ENCODE data around the gene CR2.
"Not testable (repeated sequence)": the region's sequence is repeated elsewhere in the genome, so short reads cannot be mapped to it uniquely, and the experiment has no call there.

Gene CR2

GRCh38 chr1:207516729-207517128 lies 62.6 kb downstream of the CR2 start:
- DNase-seq: no peak

DNA sequence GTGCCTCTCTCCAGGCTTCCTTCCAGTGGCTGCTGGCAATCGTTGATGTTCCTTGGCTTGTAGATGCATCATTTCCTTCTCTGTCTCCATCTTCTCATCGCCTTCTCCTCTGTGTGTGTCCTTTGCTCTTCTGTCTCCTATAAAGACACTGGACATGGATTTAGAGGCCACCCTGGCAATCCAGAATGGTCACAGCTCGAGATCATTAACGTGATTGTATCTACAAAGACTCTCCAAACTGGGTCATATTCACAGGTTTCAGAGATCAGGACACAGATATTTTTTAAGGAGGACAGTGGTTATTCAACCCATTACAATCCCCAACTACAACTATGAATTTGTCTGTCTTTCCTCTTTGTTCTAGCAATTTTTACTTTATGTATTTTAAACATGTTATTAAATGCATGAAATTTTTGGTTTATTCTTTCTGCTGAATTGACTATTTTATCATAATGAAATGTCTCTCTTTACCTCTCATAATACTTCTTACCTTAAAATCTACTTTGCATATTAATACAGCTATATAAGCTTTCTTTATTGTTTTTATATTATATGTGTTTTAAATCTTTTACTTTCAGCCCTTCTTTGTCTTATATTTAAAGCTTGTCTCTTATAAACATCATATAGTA lies 64.6 kb downstream of the CR2 start:
- DNase-seq: no peak

DNA sequence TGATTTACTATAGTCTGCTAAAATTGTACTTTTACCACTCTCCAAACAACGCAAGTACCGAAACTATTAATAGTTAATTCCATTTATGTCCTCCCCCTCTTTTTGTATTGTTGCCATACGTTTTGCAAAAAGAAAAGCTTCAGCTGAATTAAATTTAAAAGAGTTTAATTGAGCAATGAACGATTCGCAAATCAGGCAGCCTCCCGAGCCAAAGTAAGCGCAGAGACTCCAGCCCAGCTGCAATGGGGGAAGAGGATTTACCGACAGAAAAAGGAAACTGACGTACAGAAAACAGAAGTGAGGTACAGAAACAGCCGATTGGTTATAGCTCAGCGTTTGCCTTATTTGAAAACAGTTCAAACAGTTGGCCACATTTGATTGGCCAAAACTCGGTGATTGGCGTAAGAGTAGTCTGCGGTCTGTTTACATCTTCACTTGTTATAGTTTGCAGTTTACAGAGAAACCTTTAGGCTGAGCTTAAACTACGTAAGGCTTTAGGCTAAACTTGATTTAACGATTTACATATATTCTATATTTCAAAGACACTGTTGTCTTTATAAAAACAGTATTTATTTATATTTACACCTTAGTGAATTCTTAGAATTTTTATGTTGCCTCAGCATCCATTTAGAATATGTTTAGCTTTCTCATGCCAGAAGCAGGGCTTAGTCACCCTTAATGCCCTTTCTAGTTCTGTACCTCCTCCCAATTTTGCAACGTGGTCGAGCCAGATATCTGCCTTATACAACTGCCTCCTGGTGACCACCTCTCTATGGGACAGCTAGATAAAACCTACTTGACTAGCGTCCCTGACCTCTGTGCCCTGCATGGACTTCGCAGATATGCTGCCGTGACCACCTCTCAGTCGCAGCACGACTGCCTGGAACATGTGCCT lies 65.6 kb downstream of the CR2 start:
- no peak for DNase-seq

DNA sequence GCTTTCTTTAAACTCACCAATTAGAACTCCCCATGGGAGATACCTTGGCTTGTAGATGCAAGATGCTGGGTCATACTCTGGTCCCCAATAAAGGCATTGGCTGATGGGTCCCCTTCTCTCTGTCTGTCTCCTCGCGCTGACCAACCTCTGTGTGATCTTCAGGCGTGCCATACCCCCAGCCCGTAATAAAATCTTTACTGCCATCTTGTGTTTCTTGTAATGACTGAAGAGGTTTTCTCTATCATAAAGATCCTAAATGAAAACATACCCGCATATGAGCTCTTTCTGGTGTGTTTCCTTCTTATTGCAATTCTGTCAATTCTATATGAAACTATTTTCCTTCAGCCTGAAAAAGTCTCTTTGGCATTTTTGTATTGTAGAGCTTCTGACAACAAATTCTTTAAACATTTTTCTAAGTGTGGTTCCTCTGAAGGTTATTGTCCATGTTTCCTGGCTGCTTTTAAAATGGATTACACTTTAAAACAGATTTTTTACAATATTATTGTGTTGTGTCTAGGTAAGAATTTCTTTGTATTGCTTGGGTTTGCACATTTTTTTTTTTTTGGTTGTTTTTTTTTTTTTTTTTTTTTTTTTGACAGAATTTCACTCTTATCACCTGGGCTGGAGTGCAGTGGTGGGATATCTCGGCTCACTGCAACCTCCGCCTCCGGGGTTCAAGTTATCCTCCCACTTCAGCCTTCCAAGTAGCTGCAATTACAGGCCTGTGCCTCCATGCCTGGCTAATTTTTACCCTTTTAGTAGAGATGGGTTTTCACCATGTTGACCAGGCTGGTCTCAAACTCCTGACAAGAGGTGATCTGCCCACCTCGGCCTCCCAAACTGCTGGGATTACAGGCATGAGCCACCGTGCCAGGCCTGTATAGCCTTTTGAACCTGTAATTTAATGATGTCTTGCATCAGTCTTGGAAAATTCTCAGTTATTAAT lies 66.5 kb downstream of the CR2 start:
- DNase-seq: not testable (repeated sequence)

- not testable (repeated sequence) for DNase-seq
Measured at GRCh38 chr1:207525239-207525638, 71.1 kb downstream of the CR2 start.

DNA sequence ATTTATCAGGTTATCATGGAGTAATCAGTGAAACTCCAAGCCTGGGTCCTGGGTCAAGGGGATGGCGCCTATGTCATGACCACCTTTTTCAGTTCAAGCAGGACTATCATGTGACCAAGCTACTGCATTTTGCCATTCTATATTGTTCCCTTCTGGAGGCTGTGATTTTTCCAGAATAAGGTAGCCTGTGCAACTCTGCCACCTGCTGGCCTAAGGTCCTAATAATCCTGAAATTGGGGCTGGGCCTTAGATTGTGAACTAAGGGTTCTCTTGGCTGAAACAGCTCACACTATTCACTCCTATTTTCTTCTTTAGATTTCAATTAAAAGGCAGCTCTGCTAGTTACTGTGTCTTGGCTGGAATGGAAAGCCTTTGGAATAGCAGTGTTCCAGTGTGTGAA lies 74.3 kb downstream of the CR2 start:
- not testable (repeated sequence) for DNase-seq

- not testable (repeated sequence) for DNase-seq
Measured at GRCh38 chr1:207536263-207536662, 82.1 kb downstream of the CR2 start.
